Measurements from ENCODE around the gene MRPS34.

Gene MRPS34

GRCh38 chr16:1775846-1776671, 3.1 kb upstream of the MRPS34 start:
- no peak overlapping the region for H3K4me2 ChIP-seq (ENCODE audit: insufficient read depth, low read length)
- H3K79me2 ChIP-seq (ENCODE audit: insufficient read depth, low read length) = peaks cover 68% of the 10 kb centered on the region
- no peak overlapping the region for H2AFZ ChIP-seq (ENCODE audit: low read depth, low read length)
- no peak overlapping the region for H3K27ac ChIP-seq (ENCODE audit: low read length)
- peaks cover 61% of the 10 kb centered on the region for H4K20me1 ChIP-seq (ENCODE audit: insufficient read depth, low read length)
- H3K4me1 ChIP-seq (ENCODE audit: insufficient read depth, low read length) = peaks cover 48% of the 10 kb centered on the region
- H3K9me3 ChIP-seq (ENCODE audit: insufficient read depth, low read length, severe bottlenecking) = no peaks in the 10 kb centered on the region
- H3K4me3 ChIP-seq (ENCODE audit: low read depth in 1 of 2, low read length in 2 of 2) = no peak overlapping the region
- H3K36me3 ChIP-seq (ENCODE audit: insufficient read depth, low read length) = peaks cover 67% of the 10 kb centered on the region
- ATAC-seq (ENCODE audit: insufficient read depth, low read depth) (no peak), DNase-seq (no peak)
- no peak overlapping the region for H3K9ac ChIP-seq (ENCODE audit: low read depth, low read length)
- H3K27me3 ChIP-seq (ENCODE audit: insufficient read depth, low read length, poor library complexity) = no peaks in the 10 kb centered on the region
- TF ChIP-seq EZH2 (IDR thresholded peaks at IDR 0.05; ENCODE audit: borderline replicate concordance, low read depth, low read length, severe bottlenecking) = no peak
- TF ChIP-seq, protein P1, sequence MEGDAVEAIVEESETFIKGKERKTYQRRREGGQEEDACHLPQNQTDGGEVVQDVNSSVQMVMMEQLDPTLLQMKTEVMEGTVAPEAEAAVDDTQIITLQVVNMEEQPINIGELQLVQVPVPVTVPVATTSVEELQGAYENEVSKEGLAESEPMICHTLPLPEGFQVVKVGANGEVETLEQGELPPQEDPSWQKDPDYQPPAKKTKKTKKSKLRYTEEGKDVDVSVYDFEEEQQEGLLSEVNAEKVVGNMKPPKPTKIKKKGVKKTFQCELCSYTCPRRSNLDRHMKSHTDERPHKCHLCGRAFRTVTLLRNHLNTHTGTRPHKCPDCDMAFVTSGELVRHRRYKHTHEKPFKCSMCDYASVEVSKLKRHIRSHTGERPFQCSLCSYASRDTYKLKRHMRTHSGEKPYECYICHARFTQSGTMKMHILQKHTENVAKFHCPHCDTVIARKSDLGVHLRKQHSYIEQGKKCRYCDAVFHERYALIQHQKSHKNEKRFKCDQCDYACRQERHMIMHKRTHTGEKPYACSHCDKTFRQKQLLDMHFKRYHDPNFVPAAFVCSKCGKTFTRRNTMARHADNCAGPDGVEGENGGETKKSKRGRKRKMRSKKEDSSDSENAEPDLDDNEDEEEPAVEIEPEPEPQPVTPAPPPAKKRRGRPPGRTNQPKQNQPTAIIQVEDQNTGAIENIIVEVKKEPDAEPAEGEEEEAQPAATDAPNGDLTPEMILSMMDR (IDR thresholded peaks at IDR 0.05; ENCODE audit: borderline replicate concordance, extremely low read depth, low read length, poor library complexity, severe bottlenecking) = no peak

- peak overlapping the region; percentile 98 for H3K4me2 ChIP-seq (ENCODE audit: insufficient read depth, low read length)
- H3K36me3 ChIP-seq (ENCODE audit: insufficient read depth, low read length) = peaks cover 64% of the 10 kb centered on the region
- ATAC-seq (ENCODE audit: insufficient read depth, low read depth) (no peak), DNase-seq (no peak)
- H3K27ac ChIP-seq (ENCODE audit: low read length) = no peak overlapping the region
- no peaks in the 10 kb centered on the region for H3K9me3 ChIP-seq (ENCODE audit: insufficient read depth, low read length, severe bottlenecking)
- H3K9ac ChIP-seq (ENCODE audit: low read depth, low read length) = peak overlapping the region; percentile 99
- H3K27me3 ChIP-seq (ENCODE audit: insufficient read depth, low read length, poor library complexity) = no peaks in the 10 kb centered on the region
- peaks cover 41% of the 10 kb centered on the region for H3K4me1 ChIP-seq (ENCODE audit: insufficient read depth, low read length)
- H4K20me1 ChIP-seq (ENCODE audit: insufficient read depth, low read length) = peaks cover 57% of the 10 kb centered on the region
- H2AFZ ChIP-seq (ENCODE audit: low read depth, low read length) = no peak overlapping the region
- peaks cover 60% of the 10 kb centered on the region for H3K79me2 ChIP-seq (ENCODE audit: insufficient read depth, low read length)
- peak overlapping the region in 1 of 2 experiments; percentile 90; a peak in 2 of 4 replicates for H3K4me3 ChIP-seq (ENCODE audit: low read depth in 1 of 2, low read length in 2 of 2)
- TF ChIP-seq, protein P1 (IDR thresholded peaks at IDR 0.05; ENCODE audit: borderline replicate concordance, extremely low read depth, low read length, poor library complexity, severe bottlenecking) = no peak
- no peak for TF ChIP-seq EZH2 (IDR thresholded peaks at IDR 0.05; ENCODE audit: borderline replicate concordance, low read depth, low read length, severe bottlenecking)
Observed at GRCh38 chr16:1775006-1775845, 2.3 kb upstream of the MRPS34 start.

DNA sequence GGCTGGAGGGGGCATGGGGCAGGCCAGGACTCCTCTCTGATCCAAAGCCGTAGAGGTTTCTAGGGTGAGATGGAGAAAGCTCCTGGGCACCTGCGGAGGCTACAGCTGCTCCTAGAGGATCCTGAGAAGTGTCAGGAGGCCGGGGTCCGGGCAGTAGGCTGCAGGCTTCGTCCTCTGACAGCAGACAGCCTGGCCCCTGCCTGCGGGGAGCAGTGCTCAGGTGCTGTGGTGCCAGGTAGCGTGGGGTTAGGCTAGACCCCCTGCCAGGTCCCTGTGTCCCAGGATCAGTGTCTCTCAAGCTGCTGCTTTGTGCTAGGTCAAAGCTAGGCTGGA, 1.5 kb upstream of the MRPS34 start:
- Histone ChIP-seq H3K79me2 (ENCODE audit: insufficient read depth, low read length) (peaks cover 52% of the 10 kb centered on the region), H4K20me1 (ENCODE audit: insufficient read depth, low read length) (peaks cover 57% of the 10 kb centered on the region), H3K27ac (ENCODE audit: low read length) (peak overlapping the region; percentile 83; the same call in 1 of the 2 replicates), H2AFZ (ENCODE audit: low read depth, low read length) (no peak overlapping the region), H3K4me2 (ENCODE audit: insufficient read depth, low read length) (peak overlapping the region; percentile 98), H3K4me3 (ENCODE audit: low read depth in 1 of 2, low read length in 2 of 2) (peak overlapping the region; percentile 54 to 90; a peak in 3 of 4 replicates), H3K9ac (ENCODE audit: low read depth, low read length) (peak overlapping the region; percentile 99), H3K36me3 (ENCODE audit: insufficient read depth, low read length) (peaks cover 64% of the 10 kb centered on the region), H3K4me1 (ENCODE audit: insufficient read depth, low read length) (peaks cover 34% of the 10 kb centered on the region), H3K27me3 (ENCODE audit: insufficient read depth, low read length, poor library complexity) (no peaks in the 10 kb centered on the region), H3K9me3 (ENCODE audit: insufficient read depth, low read length, severe bottlenecking) (no peaks in the 10 kb centered on the region)
- DNase-seq (no peak), ATAC-seq (ENCODE audit: insufficient read depth, low read depth) (no peak)
- no peak for TF ChIP-seq EZH2 (IDR thresholded peaks at IDR 0.05; ENCODE audit: borderline replicate concordance, low read depth, low read length, severe bottlenecking)
- TF ChIP-seq, protein P1 (IDR thresholded peaks at IDR 0.05; ENCODE audit: borderline replicate concordance, extremely low read depth, low read length, poor library complexity, severe bottlenecking) = no peak
